Adipocyte (in vitro differentiated cells): Measurements from ENCODE around the gene SLC19A1.

Source experiments
- DNase-seq: peaks from one replicate; pipeline ENCODE4 v3.0.0-alpha.2; 2015; ENCODE audit warnings: low read depth
- H3K27me3 ChIP-seq: replicated peaks from 2 replicates; pipeline ENCODE4 v1.7.0; 2013; ENCODE audit warnings: mild to moderate bottlenecking, low read length, moderate library complexity; ENCODE audit not compliant: control insufficient read depth, insufficient read depth
- H3K36me3 ChIP-seq: 2 replicates; pipeline ENCODE4 v1.7.0; 2013; ENCODE audit warnings: low read length, mild to moderate bottlenecking, moderate library complexity; ENCODE audit not compliant: control insufficient read depth, insufficient read depth, severe bottlenecking
- H3K4me1 ChIP-seq: 2 replicates; pipeline ENCODE4 v1.7.0; 2013; ENCODE audit warnings: mild to moderate bottlenecking, low read length, moderate library complexity; ENCODE audit not compliant: control insufficient read depth, insufficient read depth
- H3K4me3 ChIP-seq: 2 replicates; pipeline ENCODE4 v1.7.0; 2013; ENCODE audit warnings: mild to moderate bottlenecking, low read length, moderate library complexity
- H3K9ac ChIP-seq: 2 replicates; pipeline ENCODE4 v1.7.0; 2013; ENCODE audit warnings: mild to moderate bottlenecking, low read length, moderate library complexity
- H3K9me3 ChIP-seq: 2 replicates; pipeline ENCODE4 v1.7.0; 2013; ENCODE audit warnings: mild to moderate bottlenecking, low read length, moderate library complexity; ENCODE audit not compliant: control insufficient read depth

Gene SLC19A1

GRCh38 chr21:45555251-45555556, 13.0 kb upstream of the SLC19A1 start:
- Histone ChIP-seq H3K9ac (no peak overlapping the region), H3K36me3 (no peaks in the 10 kb centered on the region), H3K9me3 (no peaks in the 10 kb centered on the region), H3K27me3 (peaks cover 7% of the 10 kb centered on the region), H3K4me3 (no peak overlapping the region), H3K4me1 (peaks cover 20% of the 10 kb centered on the region)
- DNase-seq = peak; percentile 84

- Histone ChIP-seq H3K27me3 (peaks cover 6% of the 10 kb centered on the region), H3K36me3 (no peaks in the 10 kb centered on the region), H3K9ac (peak overlapping the region; percentile 69), H3K4me1 (peaks cover 20% of the 10 kb centered on the region), H3K9me3 (no peaks in the 10 kb centered on the region), H3K4me3 (peak overlapping the region; percentile 83)
- DNase-seq = peak; percentile 91
Observed at GRCh38 chr21:45554477-45555175, 12.4 kb upstream of the SLC19A1 start.

- Histone ChIP-seq H3K9me3 (peaks cover 6% of the 10 kb centered on the region), H3K4me1 (peaks cover 20% of the 10 kb centered on the region), H3K36me3 (no peaks in the 10 kb centered on the region), H3K27me3 (peaks cover 4% of the 10 kb centered on the region), H3K4me3 (no peak overlapping the region), H3K9ac (no peak overlapping the region)
- DNase-seq = no peak
Observed at GRCh38 chr21:45552696-45553391, 10.6 kb upstream of the SLC19A1 start.

- H3K36me3 ChIP-seq = no peaks in the 10 kb centered on the region
- H3K9me3 ChIP-seq = peaks cover 6% of the 10 kb centered on the region
- H3K4me1 ChIP-seq = peaks cover 19% of the 10 kb centered on the region
- DNase-seq = no peak
- H3K9ac ChIP-seq = no peak overlapping the region
- H3K27me3 ChIP-seq = peaks cover 7% of the 10 kb centered on the region
- H3K4me3 ChIP-seq = no peak overlapping the region
Observed at GRCh38 chr21:45551783-45552695, 9.8 kb upstream of the SLC19A1 start.

- Histone ChIP-seq H3K4me1 (peaks cover 12% of the 10 kb centered on the region), H3K36me3 (no peaks in the 10 kb centered on the region), H3K9me3 (peaks cover 6% of the 10 kb centered on the region), H3K4me3 (no peak overlapping the region), H3K9ac (no peak overlapping the region), H3K27me3 (peaks cover 7% of the 10 kb centered on the region)
- peak; percentile 59 for DNase-seq
Observed at GRCh38 chr21:45551316-45551715, 9.1 kb upstream of the SLC19A1 start.

GRCh38 chr21:45550522-45551210, 8.4 kb upstream of the SLC19A1 start:
- Histone ChIP-seq H3K36me3 (no peaks in the 10 kb centered on the region), H3K4me1 (peaks cover 7% of the 10 kb centered on the region), H3K9ac (no peak overlapping the region), H3K27me3 (peaks cover 7% of the 10 kb centered on the region), H3K9me3 (peaks cover 6% of the 10 kb centered on the region), H3K4me3 (no peak overlapping the region)
- DNase-seq = peak; percentile 44

- H3K4me1 ChIP-seq = peaks cover 7% of the 10 kb centered on the region
- H3K9ac ChIP-seq = no peak overlapping the region
- peaks cover 6% of the 10 kb centered on the region for H3K9me3 ChIP-seq
- H3K36me3 ChIP-seq = no peaks in the 10 kb centered on the region
- no peak overlapping the region for H3K4me3 ChIP-seq
- peaks cover 7% of the 10 kb centered on the region for H3K27me3 ChIP-seq
- DNase-seq = no peak
Observed at GRCh38 chr21:45549626-45550463, 7.6 kb upstream of the SLC19A1 start.

- H3K4me3 ChIP-seq = no peak overlapping the region
- H3K4me1 ChIP-seq = peaks cover 7% of the 10 kb centered on the region
- no peaks in the 10 kb centered on the region for H3K36me3 ChIP-seq
- no peak for DNase-seq
- H3K9me3 ChIP-seq = peaks cover 6% of the 10 kb centered on the region
- H3K9ac ChIP-seq = no peak overlapping the region
- H3K27me3 ChIP-seq = peaks cover 7% of the 10 kb centered on the region
Observed at GRCh38 chr21:45548711-45549491, 6.7 kb upstream of the SLC19A1 start.

GRCh38 chr21:45547545-45547900, 5.3 kb upstream of the SLC19A1 start:
- Histone ChIP-seq H3K4me3 (no peak overlapping the region), H3K36me3 (no peaks in the 10 kb centered on the region), H3K27me3 (peaks cover 7% of the 10 kb centered on the region), H3K4me1 (peaks cover 17% of the 10 kb centered on the region), H3K9me3 (peaks cover 6% of the 10 kb centered on the region), H3K9ac (no peak overlapping the region)
- DNase-seq = no peak
